GM18873 (cell line): ENCODE results near the gene STPG1.
"Not testable (repeated sequence)": the region's sequence is repeated elsewhere in the genome, so short reads cannot be mapped to it uniquely, and the experiment has no call there.

Source experiments
- ATAC-seq: cut with Tn5 transposase; IDR thresholded peaks from one replicate; pipeline ENCODE4 v1.9.1; 2021; ENCODE audit warnings: mild to moderate bottlenecking, moderate library complexity, moderate number of reproducible peaks; ENCODE audit not compliant: unreplicated experiment, low FRiP score

STPG1 gene

DNA sequence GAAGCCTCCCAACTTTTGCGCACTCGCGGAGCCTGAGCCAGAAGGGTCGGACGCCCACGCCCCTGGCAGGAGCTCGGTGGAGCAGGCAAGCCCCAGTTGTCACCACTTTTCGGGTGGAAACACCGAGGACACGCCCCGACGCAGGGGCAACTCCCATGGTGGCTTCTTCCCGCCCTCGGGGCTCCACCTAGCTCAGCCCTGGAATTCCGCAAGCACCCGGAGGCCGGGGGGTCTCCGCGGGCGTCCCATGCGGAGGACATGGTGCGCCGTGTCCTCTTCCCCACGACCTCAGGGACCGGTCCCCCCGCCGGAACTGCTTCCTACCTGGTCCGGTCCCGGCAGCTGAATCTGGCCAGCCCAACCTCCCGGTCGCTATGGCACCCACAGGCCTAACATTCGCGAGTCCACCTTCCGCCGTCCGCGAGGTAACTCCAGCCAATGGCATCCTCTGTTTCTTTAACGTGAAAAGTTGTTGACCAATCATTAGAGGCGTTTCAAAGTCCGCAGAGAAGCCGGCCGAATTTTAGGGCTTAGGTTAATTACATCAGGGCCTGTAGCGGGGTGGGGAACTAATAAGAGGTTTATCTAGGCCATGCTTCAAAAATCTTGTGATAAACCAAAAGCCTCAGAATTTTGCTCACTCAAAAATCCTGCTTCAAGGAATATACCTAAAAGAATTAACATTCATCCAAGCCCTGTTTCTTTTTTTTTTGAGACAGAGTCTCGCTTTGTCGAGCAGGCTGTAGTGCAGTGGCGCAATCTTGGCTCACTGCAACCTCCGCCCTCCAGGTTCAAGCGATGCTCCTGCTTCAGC is at the start of gene STPG1:
Gene STPG1 (minus strand): TSS at position 433 of the 814 bp plus-strand sequence. CDS start 12,394 bp downstream, outside the sequence.
- no peak for ATAC-seq

DNA sequence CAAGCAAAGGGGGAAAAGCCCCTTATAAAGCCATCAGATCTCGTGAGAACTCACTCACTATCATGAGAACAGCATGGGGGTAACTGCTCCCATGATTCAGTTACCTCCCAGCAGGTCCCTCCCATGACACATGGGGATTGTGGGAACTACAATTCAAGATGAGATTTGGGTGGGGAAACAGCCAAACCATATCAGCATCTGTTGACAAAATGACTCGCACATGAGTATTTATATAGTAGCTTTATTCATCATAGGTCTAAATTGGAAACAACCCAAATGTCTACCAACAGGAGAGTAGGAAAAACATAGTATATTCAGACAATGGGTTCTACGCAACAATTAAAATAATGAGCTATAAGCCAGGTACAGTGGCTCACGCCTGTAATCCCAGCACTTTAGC is 48.5 kb upstream of the STPG1 start:
- ATAC-seq = not testable (repeated sequence)

- no peak for ATAC-seq
These were observed 46.1 kb upstream of the STPG1 start for GRCh38 chr1:24459551-24460266.

GRCh38 chr1:24457866-24458265 is 44.3 kb upstream of the STPG1 start:
- no peak for ATAC-seq

- no peak for ATAC-seq
These were observed 41.7 kb upstream of the STPG1 start for GRCh38 chr1:24455272-24455671.

GRCh38 chr1:24454673-24455072 is 41.1 kb upstream of the STPG1 start:
- no peak for ATAC-seq

GRCh38 chr1:24452922-24453485 is 39.4 kb upstream of the STPG1 start:
- no peak for ATAC-seq

GRCh38 chr1:24451746-24452145 is 38.2 kb upstream of the STPG1 start:
- ATAC-seq = no peak

DNA sequence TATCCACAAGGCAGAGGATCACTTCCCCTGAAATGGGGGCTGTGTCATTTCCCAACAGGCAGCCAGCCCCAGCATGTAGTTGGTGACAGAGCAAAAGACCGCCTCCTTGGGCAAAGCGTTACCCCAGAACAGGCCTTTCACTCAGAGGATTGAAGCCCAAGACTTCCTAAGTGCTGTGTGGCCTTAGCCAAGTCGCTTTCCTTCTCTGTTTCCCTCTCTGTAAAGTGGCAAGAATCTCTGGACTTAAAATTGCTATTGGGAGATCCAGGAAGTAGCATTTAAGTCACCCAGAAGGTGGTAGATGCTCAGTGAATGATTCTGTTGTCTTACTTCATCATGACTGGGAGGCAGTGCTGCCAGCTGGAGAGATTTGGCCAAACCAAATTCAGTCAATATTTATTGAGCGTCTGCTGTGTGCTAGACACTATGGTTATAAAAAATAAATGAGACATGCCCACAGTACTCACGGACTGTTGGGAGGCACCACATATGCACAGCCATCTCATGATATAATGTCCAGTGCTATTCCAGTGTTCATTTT is 37.3 kb upstream of the STPG1 start:
- no peak for ATAC-seq

- no peak for ATAC-seq
These were observed 36.7 kb upstream of the STPG1 start for GRCh38 chr1:24450316-24450715.

DNA sequence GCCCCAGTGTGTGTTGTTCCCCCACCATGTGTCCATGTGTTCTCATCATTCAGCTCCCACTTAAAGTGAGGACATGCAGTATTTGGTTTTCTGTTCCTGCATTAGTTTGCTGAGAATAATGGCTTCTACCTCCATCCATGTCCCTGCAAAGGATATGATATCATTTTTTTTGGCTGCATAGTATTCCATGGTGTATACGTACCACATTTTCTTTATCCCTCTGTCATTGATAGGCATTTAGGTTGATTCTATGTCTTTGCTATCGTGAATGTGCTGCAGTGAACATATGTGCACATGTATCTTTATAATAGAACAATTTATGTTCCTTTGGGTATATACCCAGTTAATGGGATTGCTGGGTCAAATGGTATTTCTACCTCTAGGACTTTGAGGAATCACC is 32.9 kb upstream of the STPG1 start:
- ATAC-seq = not testable (repeated sequence)

- no peak for ATAC-seq
These were observed 29.7 kb upstream of the STPG1 start for GRCh38 chr1:24443241-24443656.

DNA sequence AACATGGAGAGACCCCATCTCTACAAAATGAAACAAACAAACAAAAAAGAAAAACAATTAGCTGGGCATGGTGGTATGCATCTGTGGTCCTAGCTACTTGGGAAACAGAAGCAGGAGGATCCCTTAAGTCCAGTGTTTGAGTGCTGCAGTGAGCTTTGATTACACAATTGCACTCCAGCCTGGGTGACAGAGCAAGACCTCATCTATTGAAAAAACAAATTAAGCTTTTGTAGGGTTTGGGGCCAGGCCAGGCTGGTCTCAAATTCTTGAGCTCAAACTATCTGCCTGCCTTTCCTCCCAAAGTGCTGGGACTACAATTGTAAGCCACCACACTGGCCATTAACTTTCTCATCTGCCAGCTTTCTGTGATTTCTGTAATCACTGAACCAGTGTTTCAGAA is 29.2 kb upstream of the STPG1 start:
- no peak for ATAC-seq

DNA sequence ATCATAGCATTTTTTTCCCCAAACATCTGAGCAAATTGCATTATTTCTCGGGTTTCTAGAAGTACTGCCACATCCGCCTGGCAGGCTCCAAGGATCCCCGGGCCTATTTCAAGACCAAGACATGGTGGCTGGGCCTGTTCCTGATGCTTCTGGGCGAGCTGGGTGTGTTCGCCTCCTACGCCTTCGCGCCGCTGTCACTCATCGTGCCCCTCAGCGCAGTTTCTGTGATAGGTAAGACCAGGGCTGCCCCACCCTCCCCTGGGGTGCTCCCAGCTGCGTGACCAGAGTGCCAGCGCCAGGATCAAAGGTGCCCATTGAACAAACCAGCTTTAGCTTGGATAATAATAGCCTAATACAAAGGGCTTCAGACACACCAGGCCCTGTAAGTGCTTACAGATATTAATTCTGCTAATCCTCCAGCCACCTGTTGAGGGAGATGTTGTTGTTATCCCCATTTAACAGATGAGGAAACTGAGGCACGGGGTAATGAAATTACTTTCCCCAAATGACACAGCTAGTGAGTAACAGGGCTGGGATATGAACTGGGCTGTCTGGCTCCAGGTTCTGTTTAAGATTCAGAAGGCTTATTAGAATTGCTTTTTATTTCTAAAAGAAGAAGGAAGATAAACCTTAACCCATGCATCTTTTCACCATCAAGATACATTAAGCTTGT is 28.6 kb upstream of the STPG1 start:
- ATAC-seq = no peak

GRCh38 chr1:24441480-24441879 is 27.9 kb upstream of the STPG1 start:
- ATAC-seq = no peak

GRCh38 chr1:24440436-24440835 is 26.9 kb upstream of the STPG1 start:
- ATAC-seq = no peak

DNA sequence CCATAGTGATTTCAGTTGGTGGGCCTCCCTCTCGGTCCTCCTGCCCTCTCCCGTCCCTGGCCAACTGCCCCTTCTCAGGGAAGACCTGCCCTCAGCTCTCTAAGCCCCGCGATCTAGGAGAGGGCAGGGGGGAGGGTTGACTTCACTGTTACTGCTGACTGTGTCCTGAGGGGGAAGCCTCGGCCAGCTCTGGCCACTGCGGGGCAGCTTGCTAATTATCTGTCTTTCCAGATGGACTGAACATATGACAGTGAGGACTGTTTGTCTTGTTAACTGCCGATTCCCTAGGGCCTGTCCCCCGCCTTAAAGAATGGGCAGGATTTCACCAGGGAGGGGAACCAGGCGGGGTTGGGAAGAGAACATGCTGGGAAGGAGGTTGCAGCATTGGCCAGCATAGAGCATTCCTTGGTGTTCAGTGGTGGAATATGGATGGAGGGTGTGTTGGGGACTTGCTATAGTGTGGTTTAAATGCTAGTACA is 24.9 kb upstream of the STPG1 start:
- no peak for ATAC-seq

- ATAC-seq = no peak
These were observed 24.2 kb upstream of the STPG1 start for GRCh38 chr1:24437631-24438396.

DNA sequence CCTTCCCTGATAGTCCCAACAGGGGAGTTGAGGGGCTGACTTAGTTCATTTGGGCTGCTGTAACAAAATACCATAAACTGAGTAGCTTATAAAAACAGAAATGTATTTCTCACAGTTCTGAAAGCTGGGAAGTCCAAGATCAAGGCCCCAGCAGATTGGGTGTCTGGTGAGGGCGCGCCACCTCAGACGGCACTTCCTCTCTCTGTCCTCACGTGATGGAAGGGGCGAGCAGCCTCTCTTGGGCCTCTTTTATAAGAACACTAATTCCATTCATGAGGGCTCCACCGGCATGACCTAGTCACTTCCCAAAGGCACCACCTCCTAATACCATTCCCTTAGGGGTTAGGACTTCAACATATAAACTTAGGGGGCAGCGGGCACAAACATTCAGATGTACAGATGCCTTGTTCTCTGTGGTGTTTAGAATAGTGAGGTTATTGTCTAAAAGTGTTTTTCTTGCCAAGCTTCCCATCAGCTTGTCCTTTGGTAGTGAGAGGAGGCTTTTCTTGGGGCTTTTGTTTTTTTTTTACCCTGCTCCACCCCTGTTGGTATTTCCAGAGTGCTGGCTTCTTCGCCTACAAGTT is 22.3 kb upstream of the STPG1 start:
- ATAC-seq = no peak

DNA sequence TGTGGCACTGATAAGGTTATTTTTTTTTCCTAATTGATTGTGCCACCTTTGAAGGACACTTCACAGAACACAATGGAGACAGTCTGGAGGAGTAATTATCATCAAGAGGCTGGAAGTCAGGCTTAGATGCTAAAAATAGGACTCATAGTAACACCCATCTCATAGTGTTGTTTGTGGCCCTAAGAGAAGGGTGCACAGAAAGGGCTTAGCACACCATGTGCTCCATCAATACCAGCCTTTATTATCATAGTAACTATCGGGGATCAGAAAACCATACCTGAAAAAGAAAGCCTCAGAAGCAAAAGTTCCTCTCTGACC is 13.9 kb upstream of the STPG1 start:
- no peak for ATAC-seq
